Duodenal mucosa (tissue), 2 donors: Measurements from ENCODE around the gene PRSS50.

ENCODE experiments used
- H3K27ac ChIP-seq: one replicate; pipeline ENCODE4 v1.7.0; 2013; ENCODE audit warnings: low read depth, low read length
- H3K27me3 ChIP-seq, 2 donors: one replicate each; pipeline ENCODE4 v1.7.0; 2013; ENCODE audit warnings: low read length in 2 of 2, control low read depth in 1 of 2; ENCODE audit not compliant: insufficient read depth in 2 of 2, control insufficient read depth in 1 of 2
- H3K36me3 ChIP-seq, 2 donors: one replicate each; pipeline ENCODE4 v1.7.0; 2013; ENCODE audit warnings: low read length in 2 of 2, control low read depth in 1 of 2; ENCODE audit not compliant: insufficient read depth in 2 of 2, control insufficient read depth in 1 of 2
- H3K4me1 ChIP-seq, 2 donors: one replicate each; pipeline ENCODE4 v1.7.0; 2013; ENCODE audit warnings: low read length in 2 of 2, control low read depth in 1 of 2; ENCODE audit not compliant: insufficient read depth in 2 of 2, control insufficient read depth in 1 of 2
- H3K4me3 ChIP-seq, 2 donors: one replicate each; pipeline ENCODE4 v1.7.0; 2013; ENCODE audit warnings: low read length in 2 of 2, low read depth in 1 of 2
- H3K9ac ChIP-seq, 2 donors: one replicate each; pipeline ENCODE4 v1.7.0; 2013; ENCODE audit warnings: low read length in 2 of 2, low read depth in 1 of 2
- H3K9me3 ChIP-seq, 2 donors: one replicate each; pipeline ENCODE4 v1.7.0; 2013; ENCODE audit warnings: low read length in 2 of 2, control low read depth in 1 of 2; ENCODE audit not compliant: control insufficient read depth in 1 of 2

Gene PRSS50

GRCh38 chr3:46670000-46670890 lies 47.4 kb downstream of the PRSS50 start:
- Histone ChIP-seq H3K9ac (no peak overlapping the region), H3K36me3 (peaks cover 0 to 7% of the 10 kb centered on the region in 2 donors), H3K4me3 (no peak overlapping the region), H3K27me3 (no peaks in the 10 kb centered on the region), H3K9me3 (no peaks in the 10 kb centered on the region), H3K4me1 (no peaks in the 10 kb centered on the region), H3K27ac (no peak overlapping the region)

- Histone ChIP-seq H3K4me3 (no peak overlapping the region), H3K36me3 (peaks cover 0 to 7% of the 10 kb centered on the region in 2 donors), H3K9me3 (no peaks in the 10 kb centered on the region), H3K4me1 (no peaks in the 10 kb centered on the region), H3K27ac (no peak overlapping the region), H3K9ac (no peak overlapping the region), H3K27me3 (no peaks in the 10 kb centered on the region)
Observed at GRCh38 chr3:46669191-46669999, 48.3 kb downstream of the PRSS50 start.

- no peak overlapping the region for H3K9ac ChIP-seq
- no peaks in the 10 kb centered on the region for H3K27me3 ChIP-seq
- H3K36me3 ChIP-seq, result peaks cover 0 to under 1% of the 10 kb centered on the region in 2 donors
- no peaks in the 10 kb centered on the region for H3K9me3 ChIP-seq
- H3K4me3 ChIP-seq, result no peak overlapping the region
- no peaks in the 10 kb centered on the region for H3K4me1 ChIP-seq
- H3K27ac ChIP-seq, result no peak overlapping the region
Observed at GRCh38 chr3:46668591-46668990, 49.1 kb downstream of the PRSS50 start.

GRCh38 chr3:46668116-46668515 lies 49.6 kb downstream of the PRSS50 start:
- H3K27ac ChIP-seq, result no peak overlapping the region
- no peak overlapping the region for H3K4me3 ChIP-seq
- H3K9me3 ChIP-seq, result no peaks in the 10 kb centered on the region
- no peaks in the 10 kb centered on the region for H3K27me3 ChIP-seq
- H3K9ac ChIP-seq, result no peak overlapping the region
- H3K36me3 ChIP-seq, result no peaks in the 10 kb centered on the region
- H3K4me1 ChIP-seq, result no peaks in the 10 kb centered on the region

GRCh38 chr3:46667657-46668056 lies 50.0 kb downstream of the PRSS50 start:
- no peak overlapping the region for H3K9ac ChIP-seq
- peaks cover 3 to 5% of the 10 kb centered on the region in 2 donors for H3K4me1 ChIP-seq
- H3K27ac ChIP-seq, result no peak overlapping the region
- no peak overlapping the region for H3K4me3 ChIP-seq
- no peaks in the 10 kb centered on the region for H3K36me3 ChIP-seq
- no peaks in the 10 kb centered on the region for H3K27me3 ChIP-seq
- H3K9me3 ChIP-seq, result no peaks in the 10 kb centered on the region

DNA sequence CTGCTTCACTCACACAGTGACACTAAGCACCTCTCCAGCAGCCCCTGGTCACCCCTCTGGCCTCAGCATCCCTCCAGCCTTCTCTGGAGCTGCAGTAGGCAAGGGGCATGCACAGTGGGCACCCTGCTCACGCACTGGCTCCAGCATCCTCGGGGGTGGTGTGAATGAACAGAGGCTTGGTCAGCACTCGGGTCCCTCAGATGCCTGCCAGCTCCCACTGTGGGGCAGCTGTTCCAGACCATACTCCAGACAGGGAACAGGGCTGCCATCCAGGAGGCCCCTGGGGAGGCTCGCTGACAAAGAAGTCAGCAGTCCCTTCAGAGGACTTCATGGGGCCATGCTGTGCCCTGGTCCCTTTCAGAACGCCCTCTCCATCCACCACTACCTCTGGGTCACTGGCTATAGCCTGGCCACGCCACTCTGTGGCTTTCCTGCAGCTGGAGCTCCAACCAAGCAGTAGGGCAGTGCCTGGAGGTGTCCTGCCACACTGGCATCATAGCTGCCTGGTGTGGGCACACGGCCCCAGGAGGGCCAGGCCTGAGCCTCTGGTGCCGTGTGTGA lies 50.5 kb downstream of the PRSS50 start:
- H3K9me3 ChIP-seq, result no peaks in the 10 kb centered on the region
- no peaks in the 10 kb centered on the region for H3K36me3 ChIP-seq
- no peak overlapping the region for H3K9ac ChIP-seq
- H3K4me3 ChIP-seq, result no peak overlapping the region
- no peaks in the 10 kb centered on the region for H3K27me3 ChIP-seq
- H3K27ac ChIP-seq, result no peak overlapping the region
- peaks cover 4 to 6% of the 10 kb centered on the region in 2 donors for H3K4me1 ChIP-seq

DNA sequence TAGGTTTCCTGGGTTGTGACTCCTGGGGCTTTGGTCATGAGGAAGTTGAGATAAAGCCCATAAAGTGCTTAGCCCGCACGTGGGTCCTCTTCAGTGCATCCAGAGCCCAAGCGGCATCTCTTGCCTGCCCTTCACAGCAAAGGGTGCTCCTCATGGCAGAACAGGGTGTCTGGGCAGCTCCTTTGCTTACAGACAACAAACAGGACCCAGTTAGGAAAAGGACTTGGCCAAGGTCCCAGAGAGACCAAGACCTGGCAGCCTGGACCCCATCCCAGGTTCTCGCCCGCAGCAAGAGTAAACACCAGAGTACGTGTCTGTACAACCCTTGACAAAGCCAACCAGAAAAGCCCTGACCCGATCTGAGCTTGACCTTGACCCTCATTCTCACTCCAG lies 51.2 kb downstream of the PRSS50 start:
- Histone ChIP-seq H3K27ac (no peak overlapping the region), H3K4me1 (peaks cover 4 to 6% of the 10 kb centered on the region in 2 donors), H3K27me3 (no peaks in the 10 kb centered on the region), H3K9ac (no peak overlapping the region), H3K9me3 (no peaks in the 10 kb centered on the region), H3K4me3 (no peak overlapping the region), H3K36me3 (no peaks in the 10 kb centered on the region)

GRCh38 chr3:46665763-46666452 lies 51.8 kb downstream of the PRSS50 start:
- no peaks in the 10 kb centered on the region for H3K36me3 ChIP-seq
- no peak overlapping the region for H3K4me3 ChIP-seq
- no peak overlapping the region for H3K27ac ChIP-seq
- H3K9me3 ChIP-seq, result no peaks in the 10 kb centered on the region
- no peaks in the 10 kb centered on the region for H3K27me3 ChIP-seq
- H3K9ac ChIP-seq, result no peak overlapping the region
- H3K4me1 ChIP-seq, result peaks cover 4 to 6% of the 10 kb centered on the region in 2 donors

DNA sequence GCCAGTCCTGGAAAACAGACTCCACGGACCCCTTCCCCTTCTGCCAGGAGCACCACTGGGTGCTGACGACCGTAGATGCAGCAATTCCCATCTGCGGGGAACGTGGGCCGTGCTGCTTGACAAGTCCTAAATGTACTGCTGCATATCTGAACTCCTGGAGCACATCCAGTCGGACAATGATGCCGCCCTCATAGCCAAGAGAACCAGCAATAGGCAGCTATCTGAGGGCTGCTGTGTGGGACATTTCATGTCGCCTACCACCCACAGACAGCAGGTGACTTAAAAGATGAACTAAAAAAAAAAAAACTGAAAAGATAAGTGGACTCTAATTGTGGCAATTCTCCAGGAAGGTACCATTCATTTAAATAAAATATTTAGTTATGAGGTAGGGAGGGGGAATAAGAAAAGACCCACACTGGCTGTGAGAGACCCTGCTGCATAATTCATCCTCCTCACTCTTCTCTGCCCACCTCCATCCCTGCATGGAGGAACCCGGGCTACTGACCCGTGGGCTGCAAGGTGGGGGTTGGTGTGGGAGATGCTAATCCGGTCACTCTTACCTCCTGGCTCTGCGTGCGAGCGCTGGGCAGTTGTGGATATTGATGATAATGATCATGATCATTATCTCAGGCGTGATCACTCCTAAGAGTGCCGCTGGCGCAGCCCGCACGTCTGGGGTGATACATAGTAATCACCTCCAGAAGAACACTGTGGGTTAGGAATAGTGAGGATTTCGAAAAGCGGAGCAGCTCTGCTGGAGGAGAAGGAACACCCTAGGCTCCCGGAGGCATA lies 52.5 kb downstream of the PRSS50 start:
- no peaks in the 10 kb centered on the region for H3K36me3 ChIP-seq
- H3K9ac ChIP-seq, result no peak overlapping the region
- peaks cover 4 to 6% of the 10 kb centered on the region in 2 donors for H3K4me1 ChIP-seq
- H3K27ac ChIP-seq, result no peak overlapping the region
- H3K4me3 ChIP-seq, result no peak overlapping the region
- H3K9me3 ChIP-seq, result no peaks in the 10 kb centered on the region
- no peaks in the 10 kb centered on the region for H3K27me3 ChIP-seq
